GM13977 (cell line): ENCODE results near the gene PDGFD.
A peak's percentile ranks its signal among the peaks of the same experiment; 100 is the strongest.

Experiments used
- DNase-seq: peaks from one replicate; pipeline ENCODE4 v3.0.0; 2012; ENCODE audit warnings: low spot score
- CTCF ChIP-seq: IDR thresholded peaks from 2 replicates; pipeline ENCODE4 v1.5.1; 2012; ENCODE audit warnings: mild to moderate bottlenecking, control low read depth; ENCODE audit not compliant: insufficient read depth; ENCODE audit errors: extremely low read depth, missing control alignments
- in situ Hi-C: fragments of 300-500 bp; cut with MboI; formaldehyde crosslinking; loops from one replicate; pipeline ENCODE4 v1.12.0; 2022; ENCODE audit warnings: low sequenced_read_pairs, low pct_unique_long_range_greater_than_20kb, mixed read lengths, inconsistent platforms; ENCODE audit not compliant: unreplicated experiment

PDGFD gene

GRCh38 chr11:103883291-103883690 lies 280.7 kb downstream of the PDGFD start:
- no peak for DNase-seq
- in situ Hi-C loops = no loop called here
- TF ChIP-seq CTCF = no peak

- in situ Hi-C loops = no loop called here
- no peak for DNase-seq
- TF ChIP-seq CTCF = no peak
Measured at GRCh38 chr11:103881584-103881983, 282.4 kb downstream of the PDGFD start.

GRCh38 chr11:103880968-103881367 lies 283.0 kb downstream of the PDGFD start:
- TF ChIP-seq CTCF = no peak
- DNase-seq = no peak
- in situ Hi-C loops = no loop called here

GRCh38 chr11:103878646-103879045 lies 285.3 kb downstream of the PDGFD start:
- no peak for TF ChIP-seq CTCF
- DNase-seq = no peak
- in situ Hi-C loops = no loop called here

GRCh38 chr11:103877221-103877620 lies 286.7 kb downstream of the PDGFD start:
- DNase-seq = no peak
- TF ChIP-seq CTCF = peak; percentile 32
- in situ Hi-C loops = no loop called here

GRCh38 chr11:103875855-103876510 lies 288.0 kb downstream of the PDGFD start:
- no peak for DNase-seq
- in situ Hi-C loops = no loop called here
- TF ChIP-seq CTCF = no peak
